Measurements from ENCODE around the gene BRD1.

The BRD1 gene

GRCh38 chr22:49801391-49802060 lies 26.1 kb downstream of the BRD1 start:
- DNase-seq (ENCODE audit: low read depth in 2 of 2), result no peak

DNA sequence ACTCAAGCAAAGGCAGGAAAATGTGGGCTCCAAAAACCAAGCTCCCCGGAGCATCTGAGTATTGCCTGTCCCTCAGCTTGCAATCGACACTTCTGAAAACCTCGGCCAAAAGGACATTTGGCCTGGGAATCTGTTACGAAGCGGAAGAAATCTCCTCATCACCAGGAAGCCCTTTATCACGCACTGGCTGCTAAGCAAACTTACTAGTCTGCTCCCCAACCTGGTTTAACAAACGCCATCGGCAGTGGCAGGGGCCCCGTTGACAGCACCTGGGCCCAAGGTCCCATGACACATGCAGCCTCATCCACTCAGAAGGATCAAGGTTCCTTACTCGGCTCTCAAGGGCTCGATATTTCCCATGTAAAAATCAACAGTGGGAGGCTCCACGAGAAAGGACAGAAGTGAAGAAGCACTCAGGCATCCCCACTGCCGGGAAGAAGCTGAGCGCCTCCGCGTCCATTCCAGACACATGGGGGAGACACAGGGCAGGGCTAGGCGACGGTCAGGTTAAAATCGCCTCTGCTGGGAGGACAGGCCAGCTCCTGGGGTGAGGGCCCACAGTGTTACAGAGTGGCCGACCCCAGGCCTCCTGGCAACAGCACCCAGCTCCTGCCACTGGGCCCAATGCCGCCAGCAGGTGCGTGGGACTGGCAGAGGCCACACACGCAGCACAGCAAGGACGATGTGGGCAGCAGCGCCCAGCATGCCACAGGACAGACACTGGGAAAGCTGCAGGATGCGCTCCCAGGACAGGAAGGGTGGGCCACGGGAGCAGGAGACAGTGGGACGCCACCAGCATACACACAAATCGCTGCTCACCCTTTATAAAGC lies 27.1 kb downstream of the BRD1 start:
- no peak for DNase-seq (ENCODE audit: low read depth in 2 of 2)

GRCh38 chr22:49799431-49800075 lies 28.1 kb downstream of the BRD1 start:
- no peak for DNase-seq (ENCODE audit: low read depth in 2 of 2)

DNA sequence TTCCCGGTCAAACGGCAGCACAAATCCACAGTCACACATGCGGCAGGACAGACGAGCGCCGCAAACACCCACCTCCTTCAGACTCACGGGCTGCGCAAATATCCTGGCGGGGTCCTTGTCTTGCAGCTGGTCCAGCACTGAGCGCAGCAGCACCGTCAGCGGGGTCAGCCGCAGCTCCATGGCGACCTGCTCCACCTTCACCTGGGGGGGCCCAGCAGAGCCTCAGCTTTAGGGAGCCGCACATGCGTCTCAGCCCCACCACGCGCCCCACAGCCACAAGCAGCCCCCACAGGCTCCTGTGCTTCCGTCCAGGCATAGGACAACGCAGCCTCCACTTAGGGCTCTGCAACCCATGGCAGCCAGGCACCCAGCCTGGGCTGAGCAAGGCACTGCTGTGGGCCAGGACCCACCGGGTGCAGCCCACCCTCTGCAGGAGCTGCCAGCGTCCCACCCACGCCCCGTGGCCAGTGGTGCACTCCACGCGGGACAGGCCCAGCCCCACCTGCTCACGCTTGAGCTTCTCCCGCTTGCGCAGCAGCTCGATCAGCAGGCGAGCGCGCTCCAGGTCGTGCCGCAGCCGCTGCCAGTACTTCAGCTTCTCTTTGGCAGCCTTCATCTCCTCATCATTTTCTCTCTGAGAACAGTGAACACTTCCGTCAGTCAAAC lies 29.1 kb downstream of the BRD1 start:
- no peak for DNase-seq (ENCODE audit: low read depth in 2 of 2)

DNA sequence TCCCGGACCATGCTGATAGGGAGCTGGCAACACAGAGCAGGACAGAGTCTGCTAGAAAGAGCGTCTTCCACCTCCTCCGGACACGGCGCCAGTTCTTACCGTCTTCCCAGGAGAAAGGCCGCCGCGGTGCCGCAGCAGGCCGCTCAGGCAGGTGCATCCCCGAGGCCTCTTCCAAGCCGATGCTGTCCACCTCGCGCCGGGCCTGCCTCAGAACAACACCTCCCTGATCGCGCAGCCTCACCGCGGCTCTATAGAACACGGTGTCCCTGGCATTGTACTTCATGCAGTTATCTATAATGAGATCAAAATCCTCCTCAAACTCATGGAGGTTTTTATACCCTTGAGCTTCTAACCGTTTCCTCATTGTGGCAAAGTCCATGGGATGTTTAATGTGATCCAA lies 30.0 kb downstream of the BRD1 start:
- no peak for DNase-seq (ENCODE audit: low read depth in 2 of 2)

GRCh38 chr22:49796596-49797270 lies 30.9 kb downstream of the BRD1 start:
- DNase-seq (ENCODE audit: low read depth in 2 of 2), result no peak

DNA sequence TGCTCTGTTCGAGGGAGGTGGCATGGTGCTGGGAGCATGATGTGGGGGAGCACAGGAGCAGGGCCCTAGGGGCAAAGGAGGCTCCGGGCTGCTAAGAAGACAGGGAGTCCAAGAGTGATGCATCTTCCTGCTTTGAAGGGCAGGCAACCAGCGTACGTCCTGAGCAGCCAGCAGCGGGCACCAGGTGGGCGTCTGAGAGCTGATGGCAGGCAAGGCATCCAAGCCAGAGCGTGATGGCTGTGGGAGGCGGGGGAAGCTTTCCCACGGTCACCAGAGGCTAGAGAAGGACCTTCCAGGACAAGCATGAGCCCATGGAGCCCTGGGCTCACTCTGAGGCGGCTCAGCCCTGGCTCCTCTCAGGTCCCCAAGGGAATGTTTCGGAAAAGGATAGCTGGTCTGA lies 32.2 kb downstream of the BRD1 start:
- no peak for DNase-seq (ENCODE audit: low read depth in 2 of 2)

GRCh38 chr22:49793871-49794270 lies 33.8 kb downstream of the BRD1 start:
- no peak for DNase-seq (ENCODE audit: low read depth in 2 of 2)

DNA sequence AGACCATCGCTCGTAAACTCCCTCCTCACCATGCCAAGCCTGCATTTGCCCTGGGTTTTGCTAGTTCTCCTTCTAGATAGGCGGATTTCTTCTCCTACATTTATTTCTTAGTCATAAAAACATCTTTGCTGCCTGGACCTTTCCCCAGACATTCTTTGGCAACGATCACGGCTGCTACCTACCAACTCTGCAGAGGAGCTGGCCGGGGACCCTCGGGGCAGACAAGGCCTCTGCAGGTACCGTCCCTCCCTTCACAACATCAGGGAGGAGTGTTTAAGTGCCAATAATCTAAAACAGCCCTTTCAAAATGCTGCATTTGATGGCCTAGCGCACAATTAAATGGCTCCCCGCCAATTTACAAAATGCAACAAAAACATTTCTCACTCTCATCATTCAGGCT lies 34.4 kb downstream of the BRD1 start:
- no peak for DNase-seq (ENCODE audit: low read depth in 2 of 2)

- no peak for DNase-seq (ENCODE audit: low read depth in 2 of 2)
Observed at GRCh38 chr22:49792107-49792506, 35.6 kb downstream of the BRD1 start.

- DNase-seq (ENCODE audit: low read depth in 2 of 2), result no peak
Observed at GRCh38 chr22:49791682-49792081, 36.0 kb downstream of the BRD1 start.

DNA sequence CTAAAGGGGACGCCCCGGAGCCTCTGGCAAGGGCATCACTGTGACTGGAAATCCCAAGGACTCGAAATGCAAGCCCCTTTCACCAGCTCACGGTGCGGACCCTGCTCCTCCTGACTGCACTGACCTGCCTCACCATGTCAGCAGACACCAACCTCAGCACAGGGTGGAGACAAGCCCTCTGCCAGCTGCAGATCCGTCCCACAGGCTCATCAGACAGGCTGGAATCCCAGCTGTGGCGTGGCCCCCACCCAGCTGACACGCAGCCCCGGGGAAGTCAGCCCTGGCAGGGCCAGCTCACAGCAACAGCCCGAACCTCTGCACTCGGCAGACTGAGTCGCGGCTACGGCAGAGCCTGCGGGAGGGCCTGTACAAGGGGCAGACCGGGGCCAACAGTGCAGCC lies 36.8 kb downstream of the BRD1 start:
- DNase-seq (ENCODE audit: low read depth in 2 of 2), result no peak

GRCh38 chr22:49789289-49790141 lies 38.2 kb downstream of the BRD1 start:
- no peak for DNase-seq (ENCODE audit: low read depth in 2 of 2)

DNA sequence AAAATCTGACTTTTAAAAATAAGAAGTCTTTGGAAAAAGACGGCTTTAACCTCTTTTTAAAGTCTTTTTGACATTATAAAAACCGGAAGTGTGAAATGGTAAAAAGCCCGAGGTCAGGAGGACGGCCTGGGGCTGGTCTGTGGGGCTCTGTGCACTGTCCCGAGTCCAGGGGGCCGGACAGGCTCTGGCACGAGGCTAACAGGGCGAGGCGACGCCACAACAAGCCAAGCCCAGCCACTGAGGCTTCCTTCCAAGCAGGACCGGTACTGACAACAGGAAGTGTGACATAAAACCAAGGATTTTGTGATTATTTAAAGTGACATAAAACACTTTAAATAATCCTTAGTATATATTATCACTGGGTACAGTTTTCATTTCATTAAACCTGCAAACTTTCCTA lies 39.2 kb downstream of the BRD1 start:
- DNase-seq (ENCODE audit: low read depth in 2 of 2), result no peak

- no peak for DNase-seq (ENCODE audit: low read depth in 2 of 2)
Observed at GRCh38 chr22:49787861-49788260, 39.8 kb downstream of the BRD1 start.

DNA sequence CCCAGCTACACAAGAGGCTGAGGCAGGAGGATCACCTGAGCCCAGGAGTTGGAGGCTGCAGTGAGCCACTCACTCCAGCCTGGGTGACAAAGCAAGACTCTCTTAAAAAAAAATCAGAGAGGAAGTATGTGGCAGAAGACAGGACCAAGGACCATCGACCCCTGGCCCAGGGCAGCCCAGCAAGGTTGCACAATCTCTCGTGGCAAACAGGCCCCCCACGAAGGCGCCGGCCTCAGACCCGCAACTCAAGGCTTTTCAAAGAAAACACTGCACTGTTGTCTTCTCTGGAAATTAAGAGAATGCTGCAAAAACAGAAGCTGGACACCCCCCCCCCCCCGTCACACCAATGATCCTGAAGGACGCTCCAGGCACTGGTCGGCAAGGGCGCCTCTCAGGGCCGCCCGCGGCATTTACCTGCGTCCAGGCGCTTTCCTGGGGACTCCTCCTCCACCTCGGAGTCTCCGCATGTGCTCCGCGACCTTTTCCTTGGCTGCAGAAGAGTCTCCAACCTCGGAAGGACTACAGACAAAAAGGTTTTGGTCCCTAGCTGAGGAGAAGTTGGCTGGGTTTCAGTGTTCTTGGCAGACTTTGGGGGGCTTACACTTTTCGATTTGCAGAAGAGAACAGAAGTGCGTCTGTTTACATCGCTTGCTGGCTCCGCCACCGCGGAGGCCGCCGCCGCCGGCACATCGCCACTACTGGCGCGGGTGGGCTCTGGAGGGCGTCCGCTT lies 40.5 kb downstream of the BRD1 start:
- no peak for DNase-seq (ENCODE audit: low read depth in 2 of 2)

GRCh38 chr22:49785841-49786471 lies 41.7 kb downstream of the BRD1 start:
- DNase-seq (ENCODE audit: low read depth in 2 of 2), result no peak

DNA sequence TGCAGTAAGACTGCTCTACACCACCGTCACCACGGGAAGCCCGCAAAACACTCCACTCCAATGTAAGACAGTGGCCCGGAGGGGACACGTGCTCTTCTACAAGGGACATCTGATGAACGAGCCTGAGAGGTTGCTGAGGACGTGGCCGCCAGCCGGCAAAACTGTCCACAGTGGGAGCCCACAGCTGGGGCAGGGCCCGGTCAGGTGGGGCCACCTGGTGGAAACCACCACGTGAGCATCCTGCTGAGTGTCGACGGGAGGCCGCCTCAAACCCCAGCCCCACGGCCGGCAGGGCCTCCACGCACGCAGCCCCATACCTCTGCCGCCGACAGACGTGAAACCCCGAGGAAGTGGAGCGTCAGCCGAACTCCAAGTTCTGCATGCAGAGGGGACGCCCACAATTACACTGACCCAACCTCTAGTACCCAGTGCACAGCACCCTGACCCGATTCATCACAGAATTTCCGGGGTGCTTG lies 42.6 kb downstream of the BRD1 start:
- no peak for DNase-seq (ENCODE audit: low read depth in 2 of 2)

GRCh38 chr22:49784630-49784971 lies 43.1 kb downstream of the BRD1 start:
- DNase-seq (ENCODE audit: low read depth in 2 of 2), result no peak

Measured in stimulated activated CD8-positive, alpha-beta memory T cell treated with anti-CD3 and anti-CD28 coated beads, Interleukin-7, amount 100 ng/mL, for 1 hour (primary cell).